ENCODE data around the gene SAMM50.

The SAMM50 gene

DNA sequence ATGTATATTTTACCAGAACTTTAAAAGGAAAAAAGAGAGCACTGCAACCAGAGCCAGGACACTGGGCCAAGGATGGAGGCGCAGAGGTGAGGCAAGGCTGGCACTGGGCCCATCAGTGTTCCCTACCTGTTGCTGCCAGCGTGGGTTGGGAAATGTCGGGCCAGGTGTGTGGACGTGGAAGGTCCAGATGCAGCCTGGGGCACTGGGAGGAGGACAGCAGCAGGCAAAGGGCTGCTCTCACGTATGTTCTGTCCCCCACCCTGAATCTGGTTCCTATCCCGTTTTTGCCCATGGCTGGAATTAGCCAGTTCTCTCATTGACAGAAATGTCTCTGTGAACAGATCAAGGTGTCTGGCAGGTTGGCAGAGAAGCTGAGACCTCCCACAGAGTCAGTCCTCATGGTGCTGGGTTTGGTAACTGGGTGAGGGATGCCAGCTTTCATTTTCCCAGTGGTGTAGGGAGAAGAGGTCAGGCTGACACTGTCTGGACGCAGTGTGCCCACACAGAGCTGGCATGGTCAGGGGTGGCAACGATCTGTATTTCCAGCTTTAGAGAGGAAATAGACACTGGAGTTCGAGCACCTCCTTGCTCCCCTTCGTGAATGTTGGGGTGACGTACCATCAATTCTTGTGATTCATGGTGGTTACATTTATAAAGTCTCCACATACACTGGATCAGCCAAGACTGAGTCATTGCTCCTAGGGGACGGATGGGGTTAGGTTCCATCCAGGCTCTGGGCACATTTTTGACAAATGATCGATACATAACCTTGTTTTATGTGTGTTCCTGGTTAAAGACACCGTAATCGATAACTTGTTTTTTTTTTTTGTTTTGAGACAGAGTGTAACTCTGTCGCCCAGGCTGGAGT, 35.9 kb upstream of the SAMM50 start:
- H2AFZ ChIP-seq (ENCODE audit: low read depth, low read length, severe bottlenecking) = no peak overlapping the region
- H3K36me3 ChIP-seq (ENCODE audit: low read length) = no peaks in the 10 kb centered on the region
- no peak overlapping the region for H3K9ac ChIP-seq (ENCODE audit: low read length)
- no peaks in the 10 kb centered on the region for H3K9me3 ChIP-seq (ENCODE audit: insufficient read depth, low read length)
- H3K4me2 ChIP-seq (ENCODE audit: low read depth, low read length, poor library complexity, severe bottlenecking) = no peak overlapping the region
- H3K9me2 ChIP-seq (replicated peaks; ENCODE audit: insufficient read depth, low read length) = no peaks in the 10 kb centered on the region
- no peaks in the 10 kb centered on the region for H3F3A ChIP-seq (ENCODE audit: insufficient read depth)
- no peak overlapping the region for H3K4me3 ChIP-seq (ENCODE audit: insufficient read depth, low read length, poor library complexity, severe bottlenecking)
- TF ChIP-seq, protein P1, sequence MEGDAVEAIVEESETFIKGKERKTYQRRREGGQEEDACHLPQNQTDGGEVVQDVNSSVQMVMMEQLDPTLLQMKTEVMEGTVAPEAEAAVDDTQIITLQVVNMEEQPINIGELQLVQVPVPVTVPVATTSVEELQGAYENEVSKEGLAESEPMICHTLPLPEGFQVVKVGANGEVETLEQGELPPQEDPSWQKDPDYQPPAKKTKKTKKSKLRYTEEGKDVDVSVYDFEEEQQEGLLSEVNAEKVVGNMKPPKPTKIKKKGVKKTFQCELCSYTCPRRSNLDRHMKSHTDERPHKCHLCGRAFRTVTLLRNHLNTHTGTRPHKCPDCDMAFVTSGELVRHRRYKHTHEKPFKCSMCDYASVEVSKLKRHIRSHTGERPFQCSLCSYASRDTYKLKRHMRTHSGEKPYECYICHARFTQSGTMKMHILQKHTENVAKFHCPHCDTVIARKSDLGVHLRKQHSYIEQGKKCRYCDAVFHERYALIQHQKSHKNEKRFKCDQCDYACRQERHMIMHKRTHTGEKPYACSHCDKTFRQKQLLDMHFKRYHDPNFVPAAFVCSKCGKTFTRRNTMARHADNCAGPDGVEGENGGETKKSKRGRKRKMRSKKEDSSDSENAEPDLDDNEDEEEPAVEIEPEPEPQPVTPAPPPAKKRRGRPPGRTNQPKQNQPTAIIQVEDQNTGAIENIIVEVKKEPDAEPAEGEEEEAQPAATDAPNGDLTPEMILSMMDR (IDR thresholded peaks at IDR 0.05; ENCODE audit: insufficient read depth, low read length, poor library complexity, severe bottlenecking) = no peak
- no peak for TF ChIP-seq EZH2phosphoT487 (conservative IDR thresholded peaks at IDR 0.05; ENCODE audit: low read length)
- H4K20me1 ChIP-seq (ENCODE audit: low read depth, low read length) = no peaks in the 10 kb centered on the region
- no peaks in the 10 kb centered on the region for H3K27me3 ChIP-seq (ENCODE audit: low read length)
- H3K27ac ChIP-seq (ENCODE audit: low read depth, low read length) = no peak overlapping the region
- no peaks in the 10 kb centered on the region for H3K79me2 ChIP-seq (ENCODE audit: insufficient read depth, low read length)

DNA sequence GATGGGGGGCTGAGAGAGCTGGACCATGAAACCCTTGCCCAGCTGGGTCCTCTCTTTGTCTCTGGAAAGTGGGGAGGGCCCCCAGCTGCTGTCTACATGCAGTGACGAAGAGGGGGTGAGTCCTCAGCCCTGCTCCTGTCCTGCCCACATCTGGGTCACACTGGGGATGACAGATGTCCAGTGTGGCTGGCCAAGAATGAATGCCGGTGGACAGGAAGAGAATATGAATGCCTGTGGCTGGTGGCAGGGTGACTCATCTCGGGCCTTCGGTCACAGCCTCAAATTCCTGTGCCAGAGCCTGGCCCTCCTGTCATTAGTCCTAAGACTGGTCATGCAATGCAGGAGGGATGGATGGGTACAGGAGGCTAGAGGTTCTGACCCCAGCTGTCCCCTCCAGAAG, 33.9 kb upstream of the SAMM50 start:
- TF ChIP-seq, protein P1 (IDR thresholded peaks at IDR 0.05; ENCODE audit: insufficient read depth, low read length, poor library complexity, severe bottlenecking) = no peak
- TF ChIP-seq EZH2phosphoT487 (conservative IDR thresholded peaks at IDR 0.05; ENCODE audit: low read length) = no peak

DNA sequence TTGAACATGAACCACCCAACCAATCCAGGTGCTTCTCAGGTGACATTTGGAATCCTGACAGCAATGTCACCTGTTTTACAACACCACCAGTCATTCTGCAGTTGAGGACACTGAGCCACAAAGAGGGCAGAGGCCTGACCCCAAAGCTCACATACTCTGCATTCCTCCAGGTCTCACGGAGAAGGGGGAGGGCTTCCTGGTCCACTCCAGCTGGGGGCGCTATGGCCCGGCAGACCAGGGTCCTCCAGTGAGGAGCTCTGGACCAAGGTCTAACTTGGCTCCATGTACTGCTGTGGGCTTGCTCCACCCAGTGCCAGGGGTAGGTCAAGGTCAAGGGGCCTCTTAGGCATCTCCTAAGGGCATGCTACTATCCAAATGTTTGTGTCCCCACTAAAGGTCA, 33.1 kb upstream of the SAMM50 start:
- Histone ChIP-seq H3K27me3 (ENCODE audit: low read length) (no peaks in the 10 kb centered on the region), H3K4me3 (ENCODE audit: insufficient read depth, low read length, poor library complexity, severe bottlenecking) (no peak overlapping the region), H3K4me2 (ENCODE audit: low read depth, low read length, poor library complexity, severe bottlenecking) (no peak overlapping the region), H3K27ac (ENCODE audit: low read depth, low read length) (no peak overlapping the region), H3F3A (ENCODE audit: insufficient read depth) (no peaks in the 10 kb centered on the region), H2AFZ (ENCODE audit: low read depth, low read length, severe bottlenecking) (no peak overlapping the region), H3K9me3 (ENCODE audit: insufficient read depth, low read length) (no peaks in the 10 kb centered on the region), H3K36me3 (ENCODE audit: low read length) (no peaks in the 10 kb centered on the region), H3K9me2 (replicated peaks; ENCODE audit: insufficient read depth, low read length) (no peaks in the 10 kb centered on the region), H3K79me2 (ENCODE audit: insufficient read depth, low read length) (no peaks in the 10 kb centered on the region), H3K9ac (ENCODE audit: low read length) (no peak overlapping the region), H4K20me1 (ENCODE audit: low read depth, low read length) (no peaks in the 10 kb centered on the region)
- TF ChIP-seq, protein P1 (IDR thresholded peaks at IDR 0.05; ENCODE audit: insufficient read depth, low read length, poor library complexity, severe bottlenecking) = no peak
- TF ChIP-seq EZH2phosphoT487 (conservative IDR thresholded peaks at IDR 0.05; ENCODE audit: low read length) = no peak

More for the DNA sequence above, 33.9 kb upstream of the SAMM50 start:
- no peak overlapping the region for H3K4me3 ChIP-seq (ENCODE audit: insufficient read depth, low read length, poor library complexity, severe bottlenecking)
- H3K79me2 ChIP-seq (ENCODE audit: insufficient read depth, low read length) = no peaks in the 10 kb centered on the region
- no peak overlapping the region for H3K27ac ChIP-seq (ENCODE audit: low read depth, low read length)
- no peaks in the 10 kb centered on the region for H3K9me3 ChIP-seq (ENCODE audit: insufficient read depth, low read length)
- H3K4me2 ChIP-seq (ENCODE audit: low read depth, low read length, poor library complexity, severe bottlenecking) = no peak overlapping the region
- H3K27me3 ChIP-seq (ENCODE audit: low read length) = no peaks in the 10 kb centered on the region
- H2AFZ ChIP-seq (ENCODE audit: low read depth, low read length, severe bottlenecking) = no peak overlapping the region
- H3F3A ChIP-seq (ENCODE audit: insufficient read depth) = no peaks in the 10 kb centered on the region
- no peaks in the 10 kb centered on the region for H3K9me2 ChIP-seq (replicated peaks; ENCODE audit: insufficient read depth, low read length)
- H3K36me3 ChIP-seq (ENCODE audit: low read length) = no peaks in the 10 kb centered on the region
- no peak overlapping the region for H3K9ac ChIP-seq (ENCODE audit: low read length)
- H4K20me1 ChIP-seq (ENCODE audit: low read depth, low read length) = no peaks in the 10 kb centered on the region

All from SU-DHL-6 (cell line).